ENCODE results near the gene B9D1.

GRCh38 chr17:19332371-19333131, 30.0 kb downstream of the B9D1 start:
- TF ChIP-seq CTCF (conservative IDR thresholded peaks at IDR 0.05; ENCODE audit: low read depth, low read length) (no peak), EZH2 (IDR thresholded peaks at IDR 0.05; ENCODE audit: low read length, unreplicated experiment) (no peak)

Data from PC-3 (cell line).